Renal cortical epithelial cell (primary cell): ENCODE data around the gene ITGA11. TPM values are rescaled to one million over a fixed set of nuclear protein-coding genes. Genes with fewer than 3 reads are reported as not detected.

ENCODE experiments used
- DNase-seq: peaks from one replicate; pipeline ENCODE4 v3.0.0-alpha.2; 2011; ENCODE audit warnings: low read depth
- total RNA-seq: library from RNA; depleted of rRNA; stranded (reverse); fragments of >200 nt; gene quantifications from 2 replicates; pipeline ENCODE4 v1.2.3, GENCODE V29; 2014

Gene ITGA11
- total RNA-seq, 1 donor from 2014 or later, result 9.2 TPM

DNA sequence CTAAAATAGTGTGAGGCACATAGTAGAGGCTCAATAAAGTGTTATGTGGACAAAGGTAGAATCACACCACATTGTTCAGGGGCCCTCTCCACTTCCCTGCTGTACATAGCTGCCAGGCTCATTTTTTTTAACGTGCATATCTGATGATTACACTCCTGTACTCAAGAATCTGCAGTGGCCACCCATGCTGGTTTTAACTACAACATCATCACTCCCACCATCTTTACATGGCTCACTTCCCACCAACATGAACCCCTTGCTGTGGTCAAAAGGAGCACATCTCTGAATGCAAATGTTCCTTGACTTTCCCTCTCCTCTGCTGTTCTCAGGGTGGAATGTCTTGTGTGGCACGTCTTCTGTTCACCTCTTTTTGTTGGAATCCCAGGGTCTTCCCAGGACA, 77.7 kb downstream of the ITGA11 start:
- no peak for DNase-seq

DNA sequence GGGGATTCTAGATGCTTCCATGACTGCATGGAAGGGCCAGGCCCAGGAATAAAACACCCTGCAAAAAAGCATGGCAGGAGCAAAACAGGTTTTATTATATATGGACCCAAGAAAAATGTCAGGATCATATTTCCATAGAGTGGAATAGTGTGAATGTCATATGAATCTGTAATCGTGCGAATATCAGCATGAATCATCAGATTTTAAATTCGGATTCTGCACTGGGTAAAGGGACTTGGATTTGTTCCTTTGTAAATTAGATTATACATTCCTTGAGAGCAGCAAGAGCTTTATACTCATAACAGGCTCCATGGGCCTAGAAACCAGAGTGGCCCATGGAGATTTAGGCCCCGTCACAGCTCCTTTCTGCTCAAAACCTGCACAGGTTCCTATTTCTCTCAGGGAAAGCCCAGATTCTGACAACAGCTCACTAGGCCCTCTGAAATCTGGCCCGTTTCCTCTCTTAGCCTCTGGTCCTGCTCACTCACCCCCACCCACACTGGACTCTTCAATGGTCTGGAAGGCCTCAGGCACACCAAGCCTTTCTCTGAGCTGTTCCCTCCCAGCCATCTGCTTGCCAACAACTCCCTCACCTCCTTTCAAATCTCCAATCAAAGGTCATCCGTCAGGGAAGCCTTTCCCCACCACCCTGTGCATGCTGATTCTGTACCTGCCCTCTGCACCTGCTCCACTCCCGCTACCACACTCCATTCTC, 78.4 kb downstream of the ITGA11 start:
- DNase-seq, result no peak

DNA sequence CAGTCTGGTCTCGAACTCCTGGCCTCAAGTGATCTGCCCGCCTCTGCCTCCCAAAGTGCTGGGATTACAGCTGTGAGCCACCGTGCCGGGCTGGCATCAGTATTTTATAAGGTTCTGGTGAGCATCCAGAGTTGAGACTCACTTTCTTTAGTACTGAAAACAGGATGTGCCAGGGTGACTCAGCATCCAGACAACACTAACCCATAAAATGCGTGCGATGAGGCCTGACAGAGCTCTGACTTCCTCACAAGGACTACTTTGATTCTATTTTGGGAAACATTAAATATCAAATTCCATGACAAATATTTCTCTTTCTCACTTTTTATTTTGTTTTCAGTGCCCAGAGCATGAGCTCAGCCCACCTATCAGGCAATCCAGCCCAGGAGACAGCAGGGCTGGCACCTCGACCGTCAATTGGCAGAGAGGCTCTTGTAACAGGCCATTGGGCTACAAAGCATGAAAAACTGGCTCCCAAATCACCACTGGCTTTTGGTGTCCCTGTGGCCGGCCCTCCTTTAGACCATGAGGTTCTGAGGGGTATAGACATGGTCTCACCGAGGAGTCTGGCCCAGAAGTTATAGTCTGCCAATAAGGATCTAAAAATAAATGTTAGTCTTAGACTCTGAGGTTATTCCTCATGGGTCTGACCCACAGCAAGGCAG, 79.4 kb downstream of the ITGA11 start:
- peak; percentile 97 for DNase-seq

DNA sequence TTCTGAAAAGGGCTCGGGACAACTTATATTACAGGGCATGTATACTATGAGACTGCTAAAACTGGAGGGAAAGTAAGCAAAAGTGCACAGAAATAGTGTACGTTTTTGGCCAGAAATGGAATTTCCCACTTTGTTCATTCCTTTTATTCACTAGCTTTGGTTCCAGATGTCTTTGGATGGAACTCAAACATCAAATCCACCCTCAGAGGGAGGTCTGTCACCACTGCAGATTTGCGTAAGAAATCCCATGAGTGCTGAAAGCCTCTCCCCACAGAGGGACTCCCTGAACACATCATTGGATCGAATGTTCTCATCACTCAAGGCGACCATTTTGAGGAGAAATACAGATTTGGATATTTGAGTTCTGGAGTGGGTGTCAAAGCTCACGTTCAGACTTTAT, 82.8 kb downstream of the ITGA11 start:
- no peak for DNase-seq

DNA sequence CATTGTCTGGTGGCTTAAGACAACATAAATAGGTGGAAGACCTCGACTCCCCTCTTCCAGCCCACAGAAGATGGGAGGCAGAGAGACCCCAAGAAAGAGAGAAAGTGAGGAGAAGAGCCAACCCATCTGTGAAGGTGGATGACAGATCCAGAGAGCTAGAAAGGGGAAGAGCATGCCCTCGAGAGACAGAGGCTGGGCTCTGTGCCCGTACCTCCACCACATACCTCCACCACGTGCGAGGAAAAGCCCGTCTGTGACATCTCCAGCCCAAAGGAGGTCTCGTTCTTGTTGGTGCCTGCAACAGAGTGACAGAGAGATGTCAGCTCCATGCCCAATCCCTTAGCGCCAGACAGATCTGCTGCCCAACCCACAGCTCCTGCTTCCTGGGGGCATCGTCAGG, 83.4 kb downstream of the ITGA11 start:
- DNase-seq, result no peak

DNA sequence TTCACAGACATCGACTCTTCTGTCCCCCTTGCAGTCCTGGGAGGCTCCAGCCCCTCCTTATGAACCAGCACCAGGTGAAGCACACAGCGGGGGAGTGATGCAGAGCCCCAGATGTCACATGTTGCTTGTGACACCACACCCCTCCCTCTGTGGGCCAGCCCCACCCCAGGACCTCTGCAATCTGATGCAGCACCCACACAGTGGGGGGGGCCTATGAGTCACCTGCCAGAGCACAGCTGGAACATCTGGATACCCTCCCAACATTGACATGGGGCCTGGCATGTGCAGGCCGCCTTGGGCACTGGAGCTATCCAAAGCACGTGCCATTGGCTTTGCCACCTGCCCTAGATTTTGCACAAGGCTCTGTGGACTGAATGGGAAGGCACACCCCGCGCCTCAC, 83.9 kb downstream of the ITGA11 start:
- DNase-seq, result no peak

DNA sequence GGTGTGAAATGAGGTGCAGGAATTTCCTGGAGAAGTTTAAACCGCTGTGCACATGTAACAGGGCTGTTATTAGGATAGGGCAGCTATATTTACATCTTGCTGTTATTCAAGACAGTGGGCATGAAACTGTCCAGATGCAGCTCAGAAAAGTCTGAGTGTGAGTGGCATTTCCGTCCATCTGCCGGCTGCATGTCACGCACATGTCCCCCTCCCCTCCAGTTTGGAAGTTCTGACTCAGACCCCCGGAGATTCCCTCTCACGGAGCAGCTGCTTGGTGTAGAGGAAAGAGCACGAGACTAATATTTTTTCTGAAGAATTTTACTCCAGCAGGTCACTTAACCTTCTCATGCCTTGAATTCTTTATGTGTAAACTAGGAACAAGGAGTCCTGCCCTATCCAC, 84.6 kb downstream of the ITGA11 start:
- DNase-seq, result peak; percentile 54

DNA sequence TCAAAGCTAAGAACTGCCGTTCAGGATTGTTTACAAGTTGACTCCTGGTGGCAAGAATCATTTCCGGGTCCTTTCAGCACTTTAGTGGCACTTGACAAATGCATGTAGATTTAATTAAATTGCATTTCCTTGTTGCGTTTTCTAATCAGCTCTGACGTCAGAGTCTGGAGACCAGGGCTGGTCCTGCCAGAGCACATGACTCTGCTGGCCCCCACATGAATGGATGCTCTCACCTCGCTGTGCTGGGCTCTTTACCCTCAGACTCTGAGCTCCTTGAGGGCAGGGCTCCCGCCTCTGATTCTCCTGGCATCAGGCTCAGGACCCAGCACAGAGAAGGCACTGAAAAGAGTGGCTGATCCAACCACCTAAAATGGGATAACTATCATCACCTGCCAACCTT, 85.0 kb downstream of the ITGA11 start:
- no peak for DNase-seq

DNA sequence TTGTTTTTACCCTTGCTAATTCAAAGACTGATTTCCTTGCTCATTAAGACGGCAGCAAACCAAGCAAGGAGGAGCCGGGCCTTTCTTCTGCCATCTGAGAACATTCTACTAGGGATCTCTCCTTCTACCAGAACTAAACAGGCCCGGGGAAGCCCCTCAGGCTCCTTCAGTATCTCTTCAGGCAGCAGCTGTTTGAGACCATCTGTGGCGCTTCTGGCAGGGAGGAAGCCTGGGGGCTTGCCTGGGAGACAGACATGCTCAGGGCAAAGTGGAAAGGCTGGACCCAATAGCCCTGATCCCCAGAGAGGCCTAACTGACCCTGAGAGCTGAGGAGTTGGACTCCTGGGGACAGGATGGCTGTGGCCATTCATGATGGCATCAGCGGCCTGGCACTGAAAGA, 86.5 kb downstream of the ITGA11 start:
- no peak for DNase-seq

DNA sequence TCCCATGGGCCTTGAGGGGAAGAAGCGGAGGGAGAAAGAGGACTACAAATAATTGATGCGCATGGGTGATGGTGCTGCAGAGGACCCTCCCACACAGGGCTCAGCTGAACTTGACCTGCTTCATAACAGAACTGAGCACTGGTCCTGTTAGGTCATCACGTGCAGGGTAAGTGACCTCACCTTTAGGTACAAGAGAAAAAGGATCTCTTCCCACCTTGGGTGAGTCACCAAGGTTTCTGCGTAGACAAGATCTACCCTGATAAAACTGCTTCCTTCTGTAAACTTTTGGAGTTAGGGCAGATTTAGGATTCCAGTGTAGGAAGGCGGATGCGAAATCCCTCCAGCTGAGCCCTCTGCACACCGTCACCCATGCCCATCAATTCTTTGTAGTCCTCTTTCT, 87.4 kb downstream of the ITGA11 start:
- no peak for DNase-seq

DNA sequence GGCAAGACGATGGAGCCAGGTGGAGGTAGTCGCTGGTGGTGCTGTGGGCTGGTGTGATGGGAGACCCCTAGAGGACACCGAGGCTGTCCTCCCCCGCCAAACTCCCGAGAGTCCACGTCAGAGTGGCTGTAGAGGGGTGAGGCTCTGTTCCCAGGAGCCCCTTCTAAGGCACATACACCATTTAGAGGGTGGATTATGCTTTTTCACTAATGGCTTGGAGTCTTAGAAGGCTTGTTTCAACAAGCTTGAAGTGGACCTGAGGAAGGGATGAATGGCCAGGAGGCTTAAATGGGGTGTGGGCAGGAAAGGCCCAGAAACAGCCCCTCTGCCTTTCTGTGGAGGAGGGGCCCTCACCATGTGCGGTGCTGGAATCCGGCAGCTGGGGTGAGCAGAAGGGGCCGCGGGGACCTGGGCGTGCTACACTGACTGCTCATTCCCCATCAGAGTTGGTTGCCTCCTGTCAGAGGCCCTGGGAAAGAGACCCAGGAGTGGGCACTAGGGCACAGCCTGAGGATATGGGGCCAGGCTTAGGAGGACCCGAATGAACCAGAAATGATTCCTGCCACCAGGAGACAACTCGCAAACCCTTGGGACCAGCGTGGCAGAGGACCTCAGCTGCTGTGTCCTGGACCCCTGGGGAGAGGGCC, 88.3 kb downstream of the ITGA11 start:
- no peak for DNase-seq

DNA sequence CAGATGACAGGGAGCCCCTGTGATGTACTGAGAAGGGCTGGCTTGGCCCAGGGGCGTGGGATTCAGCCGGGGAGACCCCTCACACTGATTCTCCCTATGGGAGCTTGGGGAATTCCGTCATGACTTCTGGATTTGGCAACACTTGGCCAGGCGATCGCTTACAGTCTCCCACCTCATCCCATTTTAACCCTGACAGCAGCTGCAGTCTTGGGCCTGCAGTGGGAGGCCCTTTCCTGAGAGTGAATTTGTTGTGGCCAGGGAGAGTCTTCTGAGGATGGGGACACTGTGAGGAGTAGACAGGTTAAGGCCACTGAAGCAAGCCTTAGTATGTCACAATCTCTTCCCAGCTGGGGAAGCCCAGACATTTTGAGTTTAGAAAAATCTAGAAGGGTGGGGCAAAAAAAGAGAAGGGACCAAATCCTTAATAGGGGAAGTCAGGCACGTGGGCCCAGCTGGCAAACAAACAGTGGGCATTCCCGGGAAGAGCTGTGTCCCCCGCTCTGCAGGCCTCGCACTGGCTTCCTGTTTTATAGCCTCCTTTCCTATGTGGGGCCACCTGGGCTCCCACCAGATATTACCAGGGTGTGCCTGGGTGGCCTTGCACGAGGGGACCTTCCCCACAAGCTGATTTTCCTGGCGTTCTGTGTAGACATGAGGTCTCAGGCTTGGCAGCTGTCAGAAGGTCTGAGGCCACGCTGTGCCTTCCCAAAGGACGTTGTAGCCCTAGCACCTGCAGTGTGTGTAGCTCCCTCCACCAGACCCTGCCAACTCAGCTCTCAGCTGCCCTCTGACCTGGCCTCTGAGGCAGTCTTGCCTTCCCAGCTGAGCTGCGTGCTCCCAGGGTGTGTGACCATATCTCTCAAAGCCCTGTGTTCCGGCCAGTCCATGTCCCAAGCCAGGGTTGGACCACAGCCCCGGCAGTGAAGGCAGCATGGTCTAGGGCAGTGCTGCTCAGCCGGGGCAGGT, 89.9 kb downstream of the ITGA11 start:
- DNase-seq, result no peak

DNA sequence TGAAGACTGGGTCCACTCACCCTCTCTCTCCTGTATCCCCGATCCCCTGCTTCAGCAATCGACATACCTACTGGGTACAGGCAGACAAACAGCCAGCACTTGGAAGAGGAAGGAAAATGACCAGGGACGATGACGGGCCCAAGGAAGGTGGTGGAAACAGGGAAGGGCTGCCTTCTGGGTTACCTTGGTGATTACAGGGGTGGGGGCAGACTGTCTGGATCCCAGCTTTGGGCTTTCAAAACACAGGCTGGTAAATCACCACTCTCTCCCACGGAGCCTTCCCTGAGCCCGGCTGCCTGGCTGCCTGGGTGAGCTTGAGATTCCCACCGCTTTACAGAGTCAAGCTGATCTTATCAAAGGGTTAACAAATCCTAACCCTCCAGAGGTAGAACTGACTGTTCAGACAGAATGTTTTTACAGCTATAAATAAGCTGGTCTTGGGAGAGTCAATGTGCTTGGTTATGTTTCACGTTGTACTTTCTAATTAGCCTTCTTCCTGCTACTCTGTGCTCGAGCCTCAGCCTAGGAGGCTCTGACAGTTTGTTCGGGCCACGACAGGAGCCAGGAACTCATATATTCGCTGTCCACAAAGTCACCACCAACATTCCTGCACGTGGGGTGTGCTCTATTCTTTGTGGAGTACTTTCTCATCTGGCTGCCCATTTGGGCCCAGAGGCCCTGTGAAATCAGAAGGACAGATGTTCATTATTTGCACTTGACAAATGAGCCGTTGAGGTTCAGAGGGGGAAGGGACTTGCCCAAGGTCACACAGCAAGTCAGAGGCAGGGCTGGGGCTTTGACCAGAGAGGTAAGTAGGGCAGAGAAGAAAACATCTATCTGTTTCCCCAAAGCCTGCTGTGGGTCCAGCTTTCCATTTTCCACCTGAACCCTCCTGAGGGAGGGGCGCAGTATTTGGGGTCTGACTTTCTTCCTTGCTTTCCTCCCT, 91.0 kb downstream of the ITGA11 start:
- DNase-seq, result peak; percentile 53

DNA sequence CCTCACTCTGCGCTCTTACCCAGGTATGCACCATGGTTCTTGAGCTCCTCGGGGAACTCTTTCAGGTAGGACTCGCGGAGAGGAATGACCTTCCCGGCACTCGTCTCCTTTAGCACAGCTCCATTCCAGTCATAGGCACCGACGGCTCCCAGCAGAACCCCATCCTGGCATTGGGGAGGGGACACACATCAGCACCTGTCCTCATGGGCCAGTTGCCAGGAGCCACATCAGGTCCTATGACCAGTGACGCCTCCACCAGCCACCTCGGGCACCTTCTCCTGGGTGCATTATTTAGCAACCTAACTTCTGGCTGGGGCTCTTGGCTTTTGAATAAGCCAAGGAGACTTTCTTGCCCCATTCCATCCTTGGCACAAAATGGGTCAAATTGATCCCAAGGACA, 92.5 kb downstream of the ITGA11 start:
- no peak for DNase-seq

DNA sequence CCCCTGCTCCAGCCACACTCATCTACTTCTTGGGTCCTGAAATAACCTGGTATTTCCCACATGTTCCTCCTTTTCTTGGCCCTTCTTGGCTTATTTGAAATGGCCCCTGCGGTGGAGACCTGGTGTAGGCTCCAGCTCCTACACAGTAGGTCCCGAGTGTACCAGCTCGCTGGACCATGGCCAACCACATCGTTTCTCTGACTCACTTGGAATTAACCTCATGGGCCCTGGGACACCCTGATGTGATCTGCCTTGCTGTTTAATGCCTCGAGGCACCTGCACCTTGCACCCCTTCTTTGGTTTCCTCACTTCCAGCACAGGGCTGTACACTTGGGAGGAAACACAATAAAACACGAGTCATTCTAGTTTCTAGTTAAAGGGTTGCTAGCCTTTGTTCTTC, 94.1 kb downstream of the ITGA11 start:
- peak; percentile 94 for DNase-seq

DNA sequence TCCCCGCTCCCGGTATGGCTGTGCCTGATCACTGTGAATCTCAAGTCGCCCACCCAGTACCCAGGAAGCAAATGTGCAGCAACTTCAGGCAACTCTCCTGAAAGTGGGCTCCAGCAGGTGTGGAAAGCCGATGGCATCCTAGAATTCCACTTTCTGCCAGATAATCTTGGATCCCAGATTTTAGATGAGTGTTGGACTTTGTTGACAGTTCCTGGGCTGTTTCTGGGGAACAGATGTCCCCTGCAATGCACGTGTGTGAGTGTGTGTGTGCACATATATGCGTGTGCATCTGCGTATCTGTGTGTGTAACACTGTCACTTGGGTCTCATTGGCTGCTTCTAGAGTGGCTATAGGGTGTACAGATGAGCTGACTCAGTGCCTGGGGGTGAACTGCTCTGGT, 95.4 kb downstream of the ITGA11 start:
- no peak for DNase-seq

DNA sequence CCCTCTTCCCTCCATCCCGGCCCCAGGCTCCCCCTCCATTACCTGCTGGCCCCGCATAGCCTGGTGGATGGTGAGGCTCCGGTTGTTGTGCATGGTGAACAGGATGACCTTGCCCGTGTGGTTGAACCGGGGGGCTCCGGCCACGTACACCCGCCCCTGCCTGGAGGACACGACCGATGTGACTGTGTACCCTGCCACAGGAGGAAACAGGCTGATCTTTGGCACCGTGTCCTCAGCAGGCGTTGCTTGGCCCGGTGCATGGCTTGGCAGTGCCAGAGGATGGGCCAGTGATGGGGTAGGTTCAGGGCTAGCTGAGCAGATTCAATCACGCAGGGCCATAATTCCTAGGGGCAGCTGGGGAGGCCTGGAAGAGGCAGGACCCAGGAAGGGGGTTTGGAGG, 96.3 kb downstream of the ITGA11 start:
- DNase-seq, result no peak

DNA sequence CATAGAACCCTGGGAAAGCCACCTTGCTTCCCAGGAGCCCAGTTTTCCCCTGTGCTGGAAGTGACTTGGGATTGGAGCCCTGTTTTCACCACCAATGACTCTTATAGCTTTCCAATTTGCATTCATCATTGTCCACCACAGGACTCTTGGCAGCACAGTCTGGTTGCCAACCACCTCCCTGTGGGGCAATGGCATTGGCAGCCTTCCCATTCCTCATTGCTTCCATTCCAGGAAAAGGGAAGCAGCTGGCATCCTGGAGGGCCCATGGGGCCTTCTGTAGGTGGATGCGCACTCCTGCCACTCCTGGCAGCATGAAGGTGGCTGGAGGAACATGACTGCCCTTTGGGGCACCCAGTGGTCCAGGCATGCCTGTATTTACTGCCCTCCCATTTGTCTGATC, 96.7 kb downstream of the ITGA11 start:
- DNase-seq, result peak; percentile 95

DNA sequence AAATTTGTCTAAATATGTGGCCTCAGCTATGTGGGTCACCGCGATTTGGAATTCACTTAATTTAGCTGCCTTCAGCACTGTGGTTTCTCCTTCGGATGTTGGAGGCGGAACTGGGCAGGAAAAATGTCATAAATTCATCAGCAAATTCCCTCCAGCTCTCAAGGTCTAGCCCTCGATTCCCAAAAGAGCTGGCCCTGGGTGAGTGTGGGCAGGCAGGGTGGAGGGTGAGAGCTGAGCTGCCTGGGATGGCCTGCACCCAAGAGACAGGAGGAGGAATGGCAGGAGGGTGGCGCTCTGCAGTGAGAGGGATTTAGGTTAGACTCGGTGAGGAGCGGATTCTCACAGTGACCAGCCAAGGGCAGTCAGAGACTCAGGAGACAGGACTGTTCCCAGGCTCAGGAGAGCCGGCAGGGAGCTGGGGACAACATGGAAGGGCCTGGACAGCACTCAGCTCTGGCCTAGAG, 97.3 kb downstream of the ITGA11 start:
- DNase-seq, result peak; percentile 31

DNA sequence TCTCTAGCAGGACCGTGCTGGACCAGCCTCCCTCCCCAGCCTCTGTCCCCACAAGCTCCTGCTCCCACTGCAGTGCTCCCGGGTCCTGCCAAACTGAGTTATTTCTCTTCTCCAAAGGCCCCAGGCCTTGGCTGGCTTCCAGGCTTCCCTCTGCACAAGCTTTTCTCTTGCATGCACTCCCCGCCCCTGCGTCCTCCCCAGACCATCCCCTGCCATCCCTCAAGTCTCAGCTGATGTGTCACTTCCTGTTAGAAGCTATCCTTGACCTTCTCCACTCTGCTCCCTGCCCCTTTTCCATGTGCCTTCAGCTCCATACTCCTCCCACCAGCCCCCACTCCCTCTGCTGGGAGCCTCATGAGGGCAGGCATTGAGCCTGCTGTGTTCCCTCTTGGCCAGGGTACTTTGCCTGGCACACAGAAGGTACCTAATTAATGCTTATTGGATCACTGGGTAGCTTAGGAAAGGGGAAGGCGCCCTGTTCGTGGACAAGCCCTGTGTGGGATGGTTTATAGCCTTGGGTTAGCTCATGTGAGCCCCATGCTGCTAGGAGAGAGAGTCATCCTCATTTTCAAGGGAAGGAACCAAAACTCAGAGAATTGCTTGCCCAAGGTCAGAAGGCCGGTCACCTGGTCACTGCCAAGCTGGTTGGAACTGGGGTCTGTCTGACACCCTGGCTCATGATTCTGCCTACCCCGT, 98.0 kb downstream of the ITGA11 start:
- no peak for DNase-seq
